Glomerular endothelial cell (primary cell): ENCODE measurements around the gene CCNI2. TPM values are rescaled to one million over a fixed set of nuclear protein-coding genes. Genes with fewer than 3 reads are reported as not detected.

ENCODE experiments used
- total RNA-seq: library from RNA; depleted of rRNA; stranded (reverse); fragments of >200 nt; gene quantifications from 2 replicates; pipeline ENCODE4 v1.2.3, GENCODE V29; 2015

Gene CCNI2
- total RNA-seq, 1 donor from 2014 or later: not detected

Other genes starting within 250 kb of the CCNI2 start
- gene IL5, start 203.9 kb upstream of the CCNI2 start, total RNA-seq: not detected in 2 replicates
- gene RAD50, start 190.4 kb upstream of the CCNI2 start, total RNA-seq: 18.5 and 18.6 TPM in 2 replicates
- gene IL13, start 89.3 kb upstream of the CCNI2 start, total RNA-seq: not detected in 2 replicates
- not detected in 2 replicates for gene IL4, start 73.4 kb upstream of the CCNI2 start, total RNA-seq
- 7.1 and 13.7 TPM in 2 replicates for gene KIF3A, start 9.9 kb upstream of the CCNI2 start, total RNA-seq
- 60.4 and 65.0 TPM in 2 replicates for gene SEPTIN8, start 29.8 kb downstream of the CCNI2 start, total RNA-seq
- gene SOWAHA, start 65.9 kb downstream of the CCNI2 start, total RNA-seq: not detected in 2 replicates
- gene SHROOM1, start 83.2 kb downstream of the CCNI2 start, total RNA-seq: 12.1 and 18.2 TPM in 2 replicates
- 0.35 TPM in 1 of 2 replicates, not detected in the other for gene GDF9, start 119.0 kb downstream of the CCNI2 start, total RNA-seq
- gene UQCRQ, start 119.2 kb downstream of the CCNI2 start, total RNA-seq: 158 and 165 TPM in 2 replicates
- gene LEAP2, start 126.2 kb downstream of the CCNI2 start, total RNA-seq: 0.10 and 0.76 TPM in 2 replicates
- 64.6 and 70.6 TPM in 2 replicates for gene AFF4, start 216.2 kb downstream of the CCNI2 start, total RNA-seq